HepG2 (cell line): ENCODE data around the gene ZNF511. TPM values are rescaled to one million over a fixed set of nuclear protein-coding genes. Genes with fewer than 3 reads are reported as not detected.

Source experiments
- ATAC-seq: fragments of 200-7000 bp; cut with Tn5 transposase; 3 replicates; pipeline ENCODE4 v1.9.1; 2020; ENCODE audit warnings: mild to moderate bottlenecking, moderate library complexity
- BruUV-seq: library from RNA; stranded (reverse); fragments of 400-500 nt; replicated peaks from 2 replicates; lab custom pipeline; 2021; lab: Mats Ljungman, UMichigan
- CTCF ChIA-PET: fragments of 300-600 bp; formaldehyde crosslinking; extraction: SDS; loops from one replicate; lab custom pipeline; 2021; ENCODE audit warnings: low total read pairs, inconsistent platforms, low intra/inter-chr PET ratio; lab: Yijun Ruan, JAX
- POLR2A ChIA-PET: fragments of 350-600 bp; sonication (Branson Sonifier 250); formaldehyde crosslinking; loops from one replicate; lab custom pipeline; 2020; ENCODE audit warnings: antibody characterized with exemption, inconsistent platforms; lab: Yijun Ruan, JAX
- DNase-seq: peaks from one replicate; pipeline ENCODE4 v3.0.0-alpha.2; 2015; ENCODE audit warnings: low spot score
- FAIRE-seq: peaks from 3 replicates; lab custom pipeline; 2011; peaks lifted over from hg19 to GRCh38; lab: Jason Lieb, UNC
- H2AFZ ChIP-seq: one replicate; pipeline ENCODE4 v1.6.1; 2011; ENCODE audit warnings: low read length, inconsistent platforms
- H3K27ac ChIP-seq: fragments of 300-600 bp; 3 replicates; pipeline ENCODE4 v1.8.0; 2011; ENCODE audit warnings: mixed run types, mild to moderate bottlenecking, mixed read lengths, low read length, inconsistent platforms; ENCODE audit not compliant: insufficient read depth; ENCODE audit errors: extremely low read length
- H3K27me3 ChIP-seq, 2 experiments: fragments of 200-600 bp in 1 of 2; 2 replicates in 1 of 2; 3 replicates in 1 of 2; pipeline versions ENCODE4 v1.6.0 to v1.8.0; 2011; ENCODE audit warnings: low read length in 2 of 2, mild to moderate bottlenecking in 2 of 2, moderate library complexity in 2 of 2, inconsistent platforms in 1 of 2; ENCODE audit not compliant: insufficient read depth in 2 of 2, control insufficient read depth in 1 of 2
- H3K36me3 ChIP-seq, 2 experiments: fragments of 200-600 bp in 1 of 2; replicated peaks in 1 of 2; 2 replicates in 1 of 2; 3 replicates in 1 of 2; pipeline versions ENCODE4 v1.5.1 to v1.8.0; 2011; ENCODE audit warnings: low read length in 2 of 2, inconsistent platforms in 1 of 2; ENCODE audit not compliant: insufficient read depth in 2 of 2, control insufficient read depth in 1 of 2
- H3K4me1 ChIP-seq: 2 replicates; pipeline ENCODE4 v1.5.1; 2012; ENCODE audit warnings: low read length, inconsistent platforms; ENCODE audit not compliant: insufficient read depth
- H3K4me2 ChIP-seq: 2 replicates; pipeline ENCODE4 v1.6.0; 2011; ENCODE audit warnings: low read depth, low read length, inconsistent platforms
- H3K4me3 ChIP-seq, 3 experiments: fragments of 200-600 bp in 1 of 3; sonication (generic), shearing (Covaris generic) in 1 of 3; replicated peaks in 1 of 3; 2 replicates each; pipeline ENCODE4 v1.5.1; 2011 to 2016; ENCODE audit warnings: low read length in 3 of 3, inconsistent platforms in 2 of 3, low read depth in 2 of 3, mild to moderate bottlenecking in 2 of 3, control low read depth in 1 of 3, mixed read lengths in 1 of 3; ENCODE audit not compliant: insufficient read depth in 1 of 3
- H3K79me2 ChIP-seq: one replicate; pipeline ENCODE4 v1.6.1; 2011; ENCODE audit warnings: low read length, inconsistent platforms; ENCODE audit not compliant: insufficient read depth
- H3K9ac ChIP-seq: 2 replicates; pipeline ENCODE4 v1.6.0; 2011; ENCODE audit warnings: mild to moderate bottlenecking, low read depth, low read length, inconsistent platforms; ENCODE audit not compliant: insufficient read depth
- H3K9me3 ChIP-seq: 2 replicates; pipeline ENCODE4 v1.5.1; 2012; ENCODE audit warnings: mild to moderate bottlenecking, low read length
- H4K20me1 ChIP-seq: 2 replicates; pipeline ENCODE4 v1.6.0; 2011; ENCODE audit warnings: inconsistent platforms, mild to moderate bottlenecking, low read length, moderate library complexity; ENCODE audit not compliant: insufficient read depth
- CBX2 ChIP-seq, 2 experiments: fragments of 200-600 bp in 1 of 2; sonication (generic); formaldehyde crosslinking in 1 of 2; IDR thresholded peaks; 2 replicates each; pipeline versions ENCODE4 v1.7.0 to v1.8.1; 2018 to 2022; ENCODE audit warnings: low read depth in 2 of 2, low read length in 1 of 2, mild to moderate bottlenecking in 1 of 2, missing genetic modification reagents in 1 of 2
- HDAC6 ChIP-seq: fragments of 200-600 bp; sonication (generic); IDR thresholded peaks from 2 replicates; pipeline ENCODE4 v1.7.0; 2017; ENCODE audit warnings: mild to moderate bottlenecking, antibody characterized with exemption, low read length, low read depth
- HNF4G ChIP-seq, 2 experiments: sonication (generic) in 1 of 2; formaldehyde crosslinking in 1 of 2; IDR thresholded peaks; 2 replicates each; pipeline versions ENCODE4 v1.4.0 to v1.6.1; 2011 to 2020; ENCODE audit warnings: borderline replicate concordance in 2 of 2, low read depth in 2 of 2, mild to moderate bottlenecking in 2 of 2, low read length in 1 of 2, missing genetic modification reagents in 1 of 2, moderate library complexity in 1 of 2
- KLF6 ChIP-seq: IDR thresholded peaks from 2 replicates; pipeline ENCODE4 v1.8.0; 2016; ENCODE audit warnings: missing biosample characterization, missing genetic modification reagents
- MAFK ChIP-seq, 2 experiments: IDR thresholded peaks in 1 of 2; conservative IDR thresholded peaks in 1 of 2; 2 replicates each; pipeline ENCODE4 v1.6.1; 2011; ENCODE audit warnings: improper control_type of control experiment in 2 of 2, low read length in 2 of 2
- SUZ12 ChIP-seq: fragments of 150-350 bp; IDR thresholded peaks from 2 replicates; pipeline ENCODE4 v1.6.1; 2014; ENCODE audit warnings: low read depth, low read length
- TBP ChIP-seq: sonication (generic); formaldehyde crosslinking; IDR thresholded peaks from 2 replicates; pipeline ENCODE4 v1.5.0; 2020; ENCODE audit warnings: missing genetic modification reagents
- ZC3H13 ChIP-seq: sonication (generic); formaldehyde crosslinking; IDR thresholded peaks from 2 replicates; pipeline ENCODE4 v1.8.1; 2023; ENCODE audit warnings: mild to moderate bottlenecking, missing genetic modification reagents, moderate library complexity
- ZFP36L1 ChIP-seq: sonication (generic); formaldehyde crosslinking; IDR thresholded peaks from 2 replicates; pipeline ENCODE4 v1.8.0; 2022; ENCODE audit warnings: mild to moderate bottlenecking, missing genetic modification reagents, moderate library complexity
- ZNF790 ChIP-seq: sonication (generic); formaldehyde crosslinking; IDR thresholded peaks from 2 replicates; pipeline ENCODE4 v1.8.0; 2022; ENCODE audit warnings: missing genetic modification reagents, mild to moderate bottlenecking, borderline replicate concordance
- ZSCAN20 ChIP-seq: sonication (generic); formaldehyde crosslinking; IDR thresholded peaks from 2 replicates; pipeline ENCODE4 v1.4.0; 2020; ENCODE audit warnings: missing genetic modification reagents, mild to moderate bottlenecking, borderline replicate concordance
- ZSCAN30 ChIP-seq: sonication (generic); formaldehyde crosslinking; IDR thresholded peaks from 2 replicates; pipeline ENCODE4 v1.5.0; 2020; ENCODE audit warnings: mild to moderate bottlenecking, missing genetic modification reagents
- WGBS: methylation state at CpG from one replicate; pipeline ENCODE4 v1.1.6; 2017; ENCODE audit warnings: low lambda C conversion rate; 5-methylcytosine and 5-hydroxymethylcytosine counted together
- in situ Hi-C: cut with HindIII; loops from 2 replicates; pipeline ENCODE4 v1.10.0; 2017; ENCODE audit warnings: low pct_unique_long_range_greater_than_20kb; ENCODE audit not compliant: extremely low pct_ligation_motif_present
- intact Hi-C: fragments of 100-400 bp; cut with micrococcal nuclease; formaldehyde crosslinking; loops from one replicate; pipeline ENCODE4 v1.10.0; 2022; ENCODE audit not compliant: unreplicated experiment
- polyA plus RNA-seq, 8 experiments: library from polyadenylated mRNA; depleted of rRNA in 3 of 8; stranded (reverse) in 7 of 8; unstranded in 1 of 8; fragments of >200 nt; fragmentation: Illumina TruSeq in 4 of 8; extraction: Trizol in 4 of 8; gene quantifications; 2 replicates each; pipeline versions ENCODE4 v1.2.1 to v1.2.3, GENCODE V29; 2011 to 2016; ENCODE audit warnings: low read depth in 4 of 8, missing spikeins in 1 of 8, mixed read lengths in 1 of 8; ENCODE audit not compliant: insufficient read depth in 1 of 8
- total RNA-seq, 5 experiments: library from RNA; depleted of rRNA; stranded (reverse); fragments of >200 nt; fragmentation: Illumina TruSeq; extraction: Trizol; gene quantifications; 2 replicates each; pipeline ENCODE4 v1.2.3, GENCODE V29; 2016; ENCODE audit warnings: low read depth in 1 of 5
- TF ChIP-seq, protein P1 (sequence below): sonication (generic); formaldehyde crosslinking; IDR thresholded peaks from 2 replicates; pipeline ENCODE4 v1.4.0; 2020; ENCODE audit warnings: missing genetic modification reagents, borderline replicate concordance

ZNF511 gene
- total and polyA plus RNA-seq, 2 of the 13 experiments (the other 11 are each of a cell fraction or from before 2014, with no cell fraction given) = 35.6 to 66.4 TPM

- no peak for ATAC-seq
- no peak overlapping the region for H3K9ac ChIP-seq
- H3K36me3 ChIP-seq = no peaks in the 10 kb centered on the region
- ChIA-PET CTCF (no interaction called here), POLR2A (no interaction called here)
- H3K4me1 ChIP-seq = no peaks in the 10 kb centered on the region
- H3K9me3 ChIP-seq = no peaks in the 10 kb centered on the region
- no peak overlapping the region for H3K4me2 ChIP-seq
- no peak for DNase-seq
- BruUV-seq = no TSS peak
- intact Hi-C loops = no loop called here
- H3K27me3 ChIP-seq = peaks cover 0 to 15% of the 10 kb centered on the region in 2 experiments; a peak in 3 of 5 replicates
- no peak overlapping the region for H3K4me3 ChIP-seq
- no peak overlapping the region for H3K27ac ChIP-seq
- in situ Hi-C loops = no loop called here
- no peak overlapping the region for H2AFZ ChIP-seq
- no peak for FAIRE-seq
- no peaks in the 10 kb centered on the region for H4K20me1 ChIP-seq
- 90% methylated on average over 6 of the region's 20 CpGs for WGBS
- no peaks in the 10 kb centered on the region for H3K79me2 ChIP-seq
- TF ChIP-seq ZSCAN20 (CRISPR knock-in tag) = no peak
- TF ChIP-seq SUZ12 = no peak
- no peak for TF ChIP-seq ZC3H13 (CRISPR knock-in tag)
These were observed 38.5 kb upstream of the ZNF511 start for GRCh38 chr10:133270204-133270603.

DNA sequence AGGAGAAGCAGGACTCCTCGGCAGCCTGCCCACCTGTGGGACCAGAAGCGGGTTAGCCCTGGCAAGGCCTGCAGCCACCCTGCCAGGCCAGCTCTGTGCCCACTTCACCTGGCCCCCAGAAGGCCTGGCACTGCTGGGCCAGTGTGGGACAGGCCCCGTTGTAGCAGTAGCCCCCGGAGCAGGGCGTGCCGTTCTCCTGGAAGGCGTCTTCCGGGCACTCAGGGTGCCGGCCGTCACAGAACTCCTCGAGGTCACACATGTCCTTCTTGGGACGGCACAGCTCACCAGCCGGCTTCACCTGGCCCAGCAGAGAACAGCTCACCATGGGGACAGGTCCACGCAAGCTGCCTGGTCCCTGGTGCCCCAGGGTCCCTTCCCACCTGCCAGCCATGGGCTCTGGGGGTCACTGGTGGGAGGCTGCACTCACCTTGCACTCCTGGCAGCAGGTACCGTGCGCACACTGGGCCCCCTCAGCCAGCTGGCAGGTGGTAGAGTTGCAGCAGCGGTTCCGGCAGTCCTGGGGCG, 37.9 kb upstream of the ZNF511 start:
- H3K4me1 ChIP-seq = no peaks in the 10 kb centered on the region
- intact Hi-C loops = no loop called here
- H3K27me3 ChIP-seq = peaks cover 0 to 22% of the 10 kb centered on the region in 2 experiments; a peak in 3 of 5 replicates
- no peak overlapping the region for H3K27ac ChIP-seq
- H3K4me2 ChIP-seq = no peak overlapping the region
- H3K36me3 ChIP-seq = no peaks in the 10 kb centered on the region
- in situ Hi-C loops = no loop called here
- H3K4me3 ChIP-seq = no peak overlapping the region
- FAIRE-seq = no peak
- WGBS = 46% methylated on average over 7 of the region's 19 CpGs
- H3K79me2 ChIP-seq = no peaks in the 10 kb centered on the region
- no peak for ATAC-seq
- H4K20me1 ChIP-seq = no peaks in the 10 kb centered on the region
- DNase-seq = no peak
- POLR2A ChIA-PET = no interaction called here
- CTCF ChIA-PET = no interaction called here
- H3K9me3 ChIP-seq = no peaks in the 10 kb centered on the region
- no peak overlapping the region for H3K9ac ChIP-seq
- no peak overlapping the region for H2AFZ ChIP-seq
- no TSS peak for BruUV-seq
- no peak for TF ChIP-seq ZFP36L1 (CRISPR knock-in tag)
- no peak for TF ChIP-seq HDAC6
- TF ChIP-seq CBX2 (IDR thresholded peaks at IDR 0.05; ENCODE audit: low read depth, low read length) = no peak
- TF ChIP-seq CBX2 (CRISPR knock-in tag; IDR thresholded peaks at IDR 0.05; ENCODE audit: low read depth) = no peak
- TF ChIP-seq MAFK (conservative IDR thresholded peaks at IDR 0.05 in 1 of 2, IDR thresholded peaks at IDR 0.05 in 1 of 2; ENCODE audit: low read length in 2 of 2) = no peak
- TF ChIP-seq HNF4G (IDR thresholded peaks at IDR 0.05; ENCODE audit: borderline replicate concordance, low read depth, low read length) = no peak
- no peak for TF ChIP-seq HNF4G (CRISPR knock-in tag; IDR thresholded peaks at IDR 0.05; ENCODE audit: borderline replicate concordance, low read depth)
- TF ChIP-seq, protein P1, sequence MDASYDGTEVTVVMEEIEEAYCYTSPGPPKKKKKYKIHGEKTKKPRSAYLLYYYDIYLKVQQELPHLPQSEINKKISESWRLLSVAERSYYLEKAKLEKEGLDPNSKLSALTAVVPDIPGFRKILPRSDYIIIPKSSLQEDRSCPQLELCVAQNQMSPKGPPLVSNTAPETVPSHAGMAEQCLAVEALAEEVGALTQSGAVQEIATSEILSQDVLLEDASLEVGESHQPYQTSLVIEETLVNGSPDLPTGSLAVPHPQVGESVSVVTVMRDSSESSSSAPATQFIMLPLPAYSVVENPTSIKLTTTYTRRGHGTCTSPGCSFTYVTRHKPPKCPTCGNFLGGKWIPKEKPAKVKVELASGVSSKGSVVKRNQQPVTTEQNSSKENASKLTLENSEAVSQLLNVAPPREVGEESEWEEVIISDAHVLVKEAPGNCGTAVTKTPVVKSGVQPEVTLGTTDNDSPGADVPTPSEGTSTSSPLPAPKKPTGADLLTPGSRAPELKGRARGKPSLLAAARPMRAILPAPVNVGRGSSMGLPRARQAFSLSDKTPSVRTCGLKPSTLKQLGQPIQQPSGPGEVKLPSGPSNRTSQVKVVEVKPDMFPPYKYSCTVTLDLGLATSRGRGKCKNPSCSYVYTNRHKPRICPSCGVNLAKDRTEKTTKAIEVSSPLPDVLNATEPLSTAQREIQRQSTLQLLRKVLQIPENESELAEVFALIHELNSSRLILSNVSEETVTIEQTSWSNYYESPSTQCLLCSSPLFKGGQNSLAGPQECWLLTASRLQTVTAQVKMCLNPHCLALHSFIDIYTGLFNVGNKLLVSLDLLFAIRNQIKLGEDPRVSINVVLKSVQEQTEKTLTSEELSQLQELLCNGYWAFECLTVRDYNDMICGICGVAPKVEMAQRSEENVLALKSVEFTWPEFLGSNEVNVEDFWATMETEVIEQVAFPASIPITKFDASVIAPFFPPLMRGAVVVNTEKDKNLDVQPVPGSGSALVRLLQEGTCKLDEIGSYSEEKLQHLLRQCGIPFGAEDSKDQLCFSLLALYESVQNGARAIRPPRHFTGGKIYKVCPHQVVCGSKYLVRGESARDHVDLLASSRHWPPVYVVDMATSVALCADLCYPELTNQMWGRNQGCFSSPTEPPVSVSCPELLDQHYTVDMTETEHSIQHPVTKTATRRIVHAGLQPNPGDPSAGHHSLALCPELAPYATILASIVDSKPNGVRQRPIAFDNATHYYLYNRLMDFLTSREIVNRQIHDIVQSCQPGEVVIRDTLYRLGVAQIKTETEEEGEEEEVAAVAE = no peak
- no peak for TF ChIP-seq KLF6
- no peak for TF ChIP-seq TBP (CRISPR knock-in tag)
- no peak for TF ChIP-seq ZSCAN30
- no peak for TF ChIP-seq ZNF790 (CRISPR knock-in tag)
